Transverse colon (tissue), 4 donors: ENCODE results near the gene SSBP4. TPM values are rescaled to one million over a fixed set of nuclear protein-coding genes. Genes with fewer than 3 reads are reported as not detected.

Experiments used
- DNase-seq: peaks from one replicate; pipeline ENCODE4 v3.0.0-alpha.2; 2019
- H3K27ac ChIP-seq, 4 donors: fragments of 200-600 bp; sonication (generic); 2 replicates each; pipeline ENCODE4 v1.5.1; 2016 to 2018; ENCODE audit warnings: inconsistent platforms in 4 of 4
- H3K27me3 ChIP-seq: fragments of 200-600 bp; sonication (generic); 2 replicates; pipeline ENCODE4 v1.5.1; 2017; ENCODE audit warnings: inconsistent platforms
- H3K36me3 ChIP-seq, 4 donors: fragments of 200-600 bp; sonication (generic); 2 replicates each; pipeline ENCODE4 v1.5.1; 2017 to 2019; ENCODE audit warnings: inconsistent platforms in 4 of 4
- H3K4me1 ChIP-seq, 4 donors: fragments of 200-600 bp; sonication (generic); 2 replicates each; pipeline ENCODE4 v1.5.1; 2017 to 2020; ENCODE audit warnings: inconsistent platforms in 4 of 4
- H3K4me3 ChIP-seq, 4 donors: fragments of 200-600 bp; sonication (generic); 1 replicate in 1 of 4; 2 replicates in 3 of 4; pipeline versions ENCODE4 v1.5.1 to v1.6.1; 2017 to 2019; ENCODE audit warnings: inconsistent platforms in 4 of 4
- H3K9me3 ChIP-seq, 2 donors: fragments of 200-600 bp; sonication (generic); 2 replicates each; pipeline ENCODE4 v1.5.1; 2017 to 2019; ENCODE audit warnings: inconsistent platforms in 2 of 2
- EP300 ChIP-seq: sonication (generic); formaldehyde crosslinking; IDR thresholded peaks from one replicate; pipeline ENCODE4 v1.6.1; 2017; ENCODE audit warnings: antibody characterized with exemption, low read depth
- POLR2A ChIP-seq: fragments of 450-650 bp; IDR thresholded peaks from one replicate; pipeline ENCODE4 v1.6.1; 2016; ENCODE audit warnings: antibody characterized with exemption, mild to moderate bottlenecking, moderate library complexity
- POLR2AphosphoS5 ChIP-seq, 3 donors: sonication (generic); formaldehyde crosslinking; IDR thresholded peaks; one replicate each; pipeline ENCODE4 v1.6.1; 2016; ENCODE audit warnings: antibody characterized with exemption in 3 of 3
- WGBS, 2 donors: methylation state at CpG; one replicate each; pipeline ENCODE4 v1.1.5; 2018; ENCODE audit warnings: low coverage in 1 of 2; 5-methylcytosine and 5-hydroxymethylcytosine counted together
- in situ Hi-C, 4 donors: fragments of 200-750 bp; cut with MboI; loops; one replicate each; pipeline versions ENCODE4 v1.15.0 to v1.15.1; 2017; ENCODE audit warnings: low sequenced_read_pairs in 3 of 4, low pct_ligation_motif_present in 1 of 4, low pct_unique_long_range_greater_than_20kb in 1 of 4
- intact Hi-C: fragments of 100-400 bp; cut with DNase I; formaldehyde crosslinking; loops from one replicate; pipeline ENCODE4 v1.15.1; 2023; ENCODE audit warnings: low total_unique reads
- total RNA-seq, 4 donors: library from RNA; depleted of rRNA; stranded (reverse); fragments of >200 nt; gene quantifications; one replicate each; pipeline ENCODE4 v1.1.0, GENCODE V29; 2016
- TF ChIP-seq, protein P1 (sequence below), 5 experiments: fragments of 200-600 bp in 3 of 5; fragments of 450-650 bp in 2 of 5; sonication (generic) in 3 of 5; IDR thresholded peaks; 1 replicate in 2 of 5; 2 replicates in 3 of 5; pipeline ENCODE4 v1.5.1; 2016 to 2017; ENCODE audit warnings: antibody characterized with exemption in 5 of 5, inconsistent platforms in 3 of 5, mild to moderate bottlenecking in 2 of 5, moderate library complexity in 1 of 5

SSBP4 gene
- total RNA-seq, 4 donors from 2014 or later, result 9.4 to 40.4 (median 32.2) TPM

DNA sequence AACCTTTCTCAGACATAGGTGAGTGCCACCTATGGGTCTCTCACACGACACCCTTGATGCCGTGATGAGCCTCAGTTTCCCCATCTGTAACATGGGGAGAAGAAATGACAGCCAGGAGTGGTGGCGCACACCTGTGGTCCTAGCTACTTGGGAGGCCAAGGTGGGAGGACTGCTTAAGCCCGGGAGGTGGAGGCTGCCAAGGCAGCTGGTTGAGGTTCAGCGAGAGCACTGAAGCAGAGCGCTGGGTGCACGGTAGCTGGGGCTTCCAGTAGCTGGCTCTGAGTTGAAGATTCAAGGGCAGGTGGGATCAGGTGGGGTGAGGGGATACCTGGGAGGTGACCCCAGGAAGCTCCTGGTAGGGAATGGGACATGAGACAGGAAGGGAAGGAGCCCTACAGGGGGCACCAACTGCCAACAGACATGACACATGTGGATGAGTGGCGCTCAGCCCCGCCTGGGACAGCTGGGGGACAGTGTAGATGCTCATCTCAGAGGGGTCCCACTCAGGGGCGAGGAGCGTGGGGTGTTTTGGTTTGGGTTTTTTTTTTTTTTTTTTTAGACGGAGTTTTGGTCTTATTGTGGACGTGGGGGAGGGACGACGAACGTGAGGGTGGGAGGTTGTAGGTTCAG lies 6.5 kb upstream of the SSBP4 start:
- 72 to 84% methylated on average over 8 to 16 of the region's 16 CpGs for WGBS, 2 donors
- Histone ChIP-seq H3K9me3 (no peaks in the 10 kb centered on the region), H3K27ac (no peak overlapping the region), H3K27me3 (peaks cover 22% of the 10 kb centered on the region), H3K4me1 (peaks cover 25 to 41% (median 37%) of the 10 kb centered on the region in 4 donors), H3K36me3 (no peaks in the 10 kb centered on the region), H3K4me3 (no peak overlapping the region)
- DNase-seq, result no peak
- intact Hi-C loops, result loop anchor here (10.0 kb wide), 2 partner anchors 148 to 208 kb away; partner anchors contain the start of gene RAB3A
- no peak for TF ChIP-seq POLR2A
- TF ChIP-seq, protein P1, sequence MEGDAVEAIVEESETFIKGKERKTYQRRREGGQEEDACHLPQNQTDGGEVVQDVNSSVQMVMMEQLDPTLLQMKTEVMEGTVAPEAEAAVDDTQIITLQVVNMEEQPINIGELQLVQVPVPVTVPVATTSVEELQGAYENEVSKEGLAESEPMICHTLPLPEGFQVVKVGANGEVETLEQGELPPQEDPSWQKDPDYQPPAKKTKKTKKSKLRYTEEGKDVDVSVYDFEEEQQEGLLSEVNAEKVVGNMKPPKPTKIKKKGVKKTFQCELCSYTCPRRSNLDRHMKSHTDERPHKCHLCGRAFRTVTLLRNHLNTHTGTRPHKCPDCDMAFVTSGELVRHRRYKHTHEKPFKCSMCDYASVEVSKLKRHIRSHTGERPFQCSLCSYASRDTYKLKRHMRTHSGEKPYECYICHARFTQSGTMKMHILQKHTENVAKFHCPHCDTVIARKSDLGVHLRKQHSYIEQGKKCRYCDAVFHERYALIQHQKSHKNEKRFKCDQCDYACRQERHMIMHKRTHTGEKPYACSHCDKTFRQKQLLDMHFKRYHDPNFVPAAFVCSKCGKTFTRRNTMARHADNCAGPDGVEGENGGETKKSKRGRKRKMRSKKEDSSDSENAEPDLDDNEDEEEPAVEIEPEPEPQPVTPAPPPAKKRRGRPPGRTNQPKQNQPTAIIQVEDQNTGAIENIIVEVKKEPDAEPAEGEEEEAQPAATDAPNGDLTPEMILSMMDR (IDR thresholded peaks at IDR 0.05), result no peak
- no peak for TF ChIP-seq EP300
- TF ChIP-seq POLR2AphosphoS5 (IDR thresholded peaks at IDR 0.05), result no peak
- in situ Hi-C loops, result loop anchor here in 2 of 4 donors (5.0 to 25.0 kb wide), 2 partner anchors 70 to 150 kb away; partner anchors contain the start of genes IQCN (in 1 of the 2) and PGPEP1 (in 1 of the 2)

DNA sequence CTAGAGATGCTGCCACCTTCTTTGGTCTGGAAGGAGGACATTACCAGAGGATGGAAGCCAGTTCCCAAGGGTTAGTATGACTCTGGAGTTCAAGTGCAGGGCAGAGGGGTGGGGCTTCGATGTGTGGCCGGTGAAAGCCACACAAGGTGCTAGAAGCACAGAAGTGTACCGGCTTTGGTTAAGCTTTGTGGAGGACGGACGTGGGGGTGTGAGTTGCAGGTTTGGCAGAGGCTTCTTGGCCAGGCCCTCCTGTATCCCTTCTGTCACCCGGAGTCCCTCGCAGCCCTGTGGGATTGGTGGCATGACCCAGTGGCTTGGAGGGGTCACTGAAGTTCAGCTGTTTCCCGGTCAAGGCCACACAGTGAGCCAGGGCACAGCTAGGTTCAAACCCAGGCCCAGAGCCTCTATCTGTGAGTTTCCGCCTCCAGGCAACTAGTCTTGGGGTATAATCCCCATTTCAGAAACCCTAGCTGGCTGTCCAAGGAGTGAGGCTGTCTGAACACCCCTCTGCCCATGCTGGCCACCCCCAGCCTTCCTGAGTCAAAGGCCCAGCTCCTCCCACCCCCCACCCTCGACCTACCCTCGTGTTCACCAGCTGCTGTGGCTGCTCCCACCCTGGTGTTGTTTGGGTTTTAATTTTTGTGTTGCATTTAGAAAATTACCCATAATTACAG lies 4.6 kb upstream of the SSBP4 start:
- Histone ChIP-seq H3K27ac (peak overlapping the region; percentile 87 to 92 (median 88)), H3K36me3 (no peaks in the 10 kb centered on the region), H3K27me3 (peaks cover 24% of the 10 kb centered on the region), H3K4me3 (peak overlapping the region in 1 of 4 donors; percentile 22), H3K4me1 (peaks cover 35 to 51% (median 49%) of the 10 kb centered on the region in 4 donors), H3K9me3 (no peaks in the 10 kb centered on the region)
- DNase-seq, result no peak
- TF ChIP-seq POLR2AphosphoS5 (IDR thresholded peaks at IDR 0.05) (no peak), POLR2A (no peak), EP300 (no peak)
- TF ChIP-seq, protein P1 (IDR thresholded peaks at IDR 0.05), result no peak
- in situ Hi-C loops, result loop anchor here in 2 of 4 donors (5.0 to 25.0 kb wide), 2 partner anchors 72 to 152 kb away; partner anchors contain the start of genes IQCN (in 1 of the 2) and PGPEP1 (in 1 of the 2)
- intact Hi-C loops, result loop anchor here (10.0 kb wide), 2 partner anchors 150 to 210 kb away; partner anchors contain the start of gene RAB3A
- 10 to 29% methylated on average over 4 to 11 of the region's 11 CpGs for WGBS, 2 donors

DNA sequence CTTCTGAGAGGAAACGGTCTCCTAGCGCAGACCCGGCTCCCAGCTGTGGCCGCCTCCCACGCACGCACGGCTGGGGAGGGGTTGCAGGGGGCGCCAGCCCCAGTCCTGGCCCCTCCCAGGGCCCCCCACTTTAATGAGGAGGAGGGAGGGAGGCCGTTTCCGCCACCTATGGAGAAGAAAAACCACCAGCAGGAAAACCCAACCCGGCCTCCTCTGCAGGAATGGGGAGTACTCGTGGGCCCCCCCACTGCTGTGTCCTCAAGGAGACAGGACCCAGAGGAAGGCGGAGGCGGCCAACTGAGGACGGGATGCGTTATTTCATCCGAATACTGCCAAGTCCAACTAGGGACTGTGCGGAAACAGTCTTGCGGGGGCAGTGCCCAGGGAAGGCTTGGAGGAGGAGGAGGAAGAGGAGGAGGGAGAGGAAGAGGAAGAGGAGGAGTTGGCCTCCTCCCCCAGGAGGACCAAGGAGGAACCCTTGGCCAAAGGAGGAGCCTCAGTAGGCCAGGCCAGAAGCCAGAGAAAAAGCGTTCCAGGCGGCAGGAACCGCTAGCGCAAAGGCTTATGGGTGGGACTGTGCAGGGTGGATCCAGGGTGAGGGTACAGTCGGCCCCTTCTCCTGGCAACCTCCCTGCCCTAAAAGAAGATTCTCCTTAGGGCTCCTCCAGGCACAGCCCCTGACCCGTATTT lies 3.9 kb upstream of the SSBP4 start:
- H3K36me3 ChIP-seq, result no peaks in the 10 kb centered on the region
- H3K27me3 ChIP-seq, result peaks cover 24% of the 10 kb centered on the region
- in situ Hi-C loops, result loop anchor here in 1 of 4 donors (25.0 kb wide), 1 partner anchor 153 kb away; the partner anchor contains the start of gene IQCN
- H3K4me3 ChIP-seq, result peak overlapping the region in 2 of 4 donors; percentile 5 to 22
- WGBS, 2 donors, result 35% methylated on average over 25 of the region's 25 CpGs; no CpG with 5 or more reads in 1 of the 2 donors
- intact Hi-C loops, result loop anchor here (10.0 kb wide), 2 partner anchors 151 to 211 kb away; partner anchors contain the start of gene RAB3A
- peak overlapping the region; percentile 87 to 92 (median 88) for H3K27ac ChIP-seq
- H3K4me1 ChIP-seq, result peaks cover 35 to 56% (median 54%) of the 10 kb centered on the region in 4 donors
- DNase-seq, result peak; percentile 54
- TF ChIP-seq POLR2A, result no peak
- peak; percentile 40 to 66 (median 58) for TF ChIP-seq POLR2AphosphoS5 (IDR thresholded peaks at IDR 0.05)
- TF ChIP-seq, protein P1 (IDR thresholded peaks at IDR 0.05), result no peak
- no peaks in the 10 kb centered on the region for H3K9me3 ChIP-seq
